Gastroesophageal sphincter (tissue), 3 donors: ENCODE measurements around the gene PEMT.

Source experiments
- EP300 ChIP-seq: sonication (generic); formaldehyde crosslinking; IDR thresholded peaks from one replicate; pipeline ENCODE4 v1.6.1; 2017; ENCODE audit warnings: antibody characterized with exemption, mild to moderate bottlenecking
- POLR2A ChIP-seq, 2 donors: fragments of 450-650 bp; IDR thresholded peaks; one replicate each; pipeline ENCODE4 v1.6.1; 2017; ENCODE audit warnings: antibody characterized with exemption in 2 of 2, mild to moderate bottlenecking in 2 of 2, moderate library complexity in 1 of 2
- POLR2AphosphoS5 ChIP-seq: sonication (generic); formaldehyde crosslinking; IDR thresholded peaks from one replicate; pipeline ENCODE4 v1.6.1; 2017; ENCODE audit warnings: antibody characterized with exemption
- TF ChIP-seq, protein P1 (sequence below), 4 experiments: fragments of 200-600 bp in 2 of 4; fragments of 450-650 bp in 2 of 4; sonication (generic) in 1 of 4; IDR thresholded peaks; one replicate each; pipeline ENCODE4 v1.5.1; 2017 to 2019; ENCODE audit warnings: antibody characterized with exemption in 4 of 4, mild to moderate bottlenecking in 2 of 4, moderate library complexity in 2 of 4

DNA sequence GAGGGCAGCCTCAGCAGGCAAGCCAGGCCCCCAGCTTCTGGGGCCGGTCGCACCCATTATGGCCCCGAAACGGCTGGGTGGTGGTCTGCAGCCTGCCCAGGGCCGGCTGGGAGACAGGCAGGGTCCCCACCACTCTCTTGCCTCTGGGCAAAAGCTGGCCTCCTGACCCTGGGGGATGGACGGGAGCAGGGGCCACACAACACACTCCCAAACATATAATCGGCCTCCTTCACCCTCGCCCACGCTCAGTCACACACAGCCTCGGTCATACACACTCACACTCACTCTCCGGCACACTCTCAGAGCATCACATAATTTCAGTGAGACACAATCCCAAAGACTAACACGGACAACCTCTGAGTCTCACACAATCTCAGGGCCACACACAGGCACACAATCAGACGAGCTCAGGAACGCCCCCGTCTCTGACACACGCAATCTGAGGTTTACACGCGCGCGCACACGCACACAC lies 589 bp downstream of the PEMT start:
- TF ChIP-seq, protein P1, sequence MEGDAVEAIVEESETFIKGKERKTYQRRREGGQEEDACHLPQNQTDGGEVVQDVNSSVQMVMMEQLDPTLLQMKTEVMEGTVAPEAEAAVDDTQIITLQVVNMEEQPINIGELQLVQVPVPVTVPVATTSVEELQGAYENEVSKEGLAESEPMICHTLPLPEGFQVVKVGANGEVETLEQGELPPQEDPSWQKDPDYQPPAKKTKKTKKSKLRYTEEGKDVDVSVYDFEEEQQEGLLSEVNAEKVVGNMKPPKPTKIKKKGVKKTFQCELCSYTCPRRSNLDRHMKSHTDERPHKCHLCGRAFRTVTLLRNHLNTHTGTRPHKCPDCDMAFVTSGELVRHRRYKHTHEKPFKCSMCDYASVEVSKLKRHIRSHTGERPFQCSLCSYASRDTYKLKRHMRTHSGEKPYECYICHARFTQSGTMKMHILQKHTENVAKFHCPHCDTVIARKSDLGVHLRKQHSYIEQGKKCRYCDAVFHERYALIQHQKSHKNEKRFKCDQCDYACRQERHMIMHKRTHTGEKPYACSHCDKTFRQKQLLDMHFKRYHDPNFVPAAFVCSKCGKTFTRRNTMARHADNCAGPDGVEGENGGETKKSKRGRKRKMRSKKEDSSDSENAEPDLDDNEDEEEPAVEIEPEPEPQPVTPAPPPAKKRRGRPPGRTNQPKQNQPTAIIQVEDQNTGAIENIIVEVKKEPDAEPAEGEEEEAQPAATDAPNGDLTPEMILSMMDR (IDR thresholded peaks at IDR 0.05) = no peak
- TF ChIP-seq POLR2A (IDR thresholded peaks at IDR 0.05) = no peak
- TF ChIP-seq POLR2AphosphoS5 = no peak
- no peak for TF ChIP-seq EP300
